SK-MEL-5 (cell line): ENCODE measurements around the gene B3GALT4. TPM values are rescaled to one million over a fixed set of nuclear protein-coding genes. Genes with fewer than 3 reads are reported as not detected.
"Not testable (repeated sequence)": the region's sequence is repeated elsewhere in the genome, so short reads cannot be mapped to it uniquely, and the experiment has no call there.

Source experiments
- DNase-seq: peaks from one replicate; pipeline ENCODE4 v3.0.0-alpha.2; 2016; ENCODE audit warnings: low read depth, low spot score
- in situ Hi-C: cut with HindIII; loops from 2 replicates; pipeline ENCODE4 v1.10.0; 2016; ENCODE audit warnings: low sequenced_read_pairs, high pct_unique_total_duplicates, low pct_unique_long_range_greater_than_20kb
- polyA plus RNA-seq, 2 experiments: library from polyadenylated mRNA; depleted of rRNA; stranded (reverse); fragments of >200 nt; gene quantifications; 2 replicates each; pipeline ENCODE4 v1.2.3, GENCODE V29; 2015
- total RNA-seq: library from RNA; depleted of rRNA; stranded (reverse); fragments of >200 nt; shearing (Covaris generic); gene quantifications from 2 replicates; pipeline ENCODE4 v1.2.3, GENCODE V29; 2014; rRNA removed

The B3GALT4 gene
- 0.83 and 1.0 TPM in 2 replicates for total RNA-seq
- polyA plus RNA-seq (2015; cell fraction: cytosol; rRNA removed) = 0.31 and 2.6 TPM in 2 replicates
- 0.25 TPM in 1 of 2 replicates, not detected in the other for polyA plus RNA-seq (2015; cell fraction: nucleus; rRNA removed)

GRCh38 chr6:33276864-33277662, at the start of gene B3GALT4:
Gene B3GALT4 (plus strand): TSS chr6:33277123. CDS start chr6:33277420, 297 bp downstream.
- in situ Hi-C loops = no loop called here
- peak; percentile 65 for DNase-seq

DNA sequence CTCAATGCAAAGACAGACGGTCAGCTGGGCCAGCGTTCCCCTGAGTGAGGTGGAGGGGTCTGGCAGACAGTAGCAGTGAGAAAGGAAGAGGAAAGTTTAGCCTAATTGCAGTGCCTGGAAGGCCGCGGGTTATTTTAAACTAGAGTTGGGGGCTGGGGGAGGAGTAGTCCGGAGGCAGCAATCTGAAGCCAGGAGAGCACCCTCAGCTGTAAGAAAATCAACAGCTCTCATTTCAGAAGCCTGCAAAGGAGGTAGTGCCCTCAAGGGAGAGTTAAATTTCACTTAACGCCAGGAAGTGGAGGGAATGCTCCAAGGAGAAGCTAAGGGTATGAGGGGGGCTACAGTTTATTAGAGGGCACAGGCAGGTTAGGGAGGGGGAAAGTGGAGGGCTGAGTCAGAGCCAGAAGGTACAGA, 41.7 kb upstream of the B3GALT4 start:
- in situ Hi-C loops = no loop called here
- DNase-seq = no peak

DNA sequence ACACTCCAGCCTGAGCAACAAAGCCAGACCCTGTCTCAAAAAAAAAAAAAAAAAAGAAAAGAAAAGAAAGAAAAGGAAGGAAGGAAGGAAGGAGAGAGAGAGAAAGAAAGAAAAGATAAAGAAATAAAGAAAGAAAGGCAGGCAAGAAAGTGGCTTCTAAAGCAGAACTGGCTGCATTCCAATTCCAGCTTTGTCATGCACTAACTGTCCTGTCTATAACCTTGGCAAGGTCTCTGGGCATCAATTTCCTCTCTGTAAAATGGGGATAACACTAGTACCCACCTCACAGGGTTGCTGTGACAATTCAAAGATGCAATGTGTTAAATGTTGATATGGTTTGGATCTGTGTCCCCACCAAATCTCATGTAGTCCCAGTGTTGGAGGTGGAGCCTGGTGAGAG, 40.6 kb upstream of the B3GALT4 start:
- no peak for DNase-seq
- in situ Hi-C loops = no loop called here

GRCh38 chr6:33236852-33237251, 40.1 kb upstream of the B3GALT4 start:
- DNase-seq = no peak
- in situ Hi-C loops = no loop called here

GRCh38 chr6:33237741-33238140, 39.2 kb upstream of the B3GALT4 start:
- DNase-seq = no peak
- in situ Hi-C loops = no loop called here

DNA sequence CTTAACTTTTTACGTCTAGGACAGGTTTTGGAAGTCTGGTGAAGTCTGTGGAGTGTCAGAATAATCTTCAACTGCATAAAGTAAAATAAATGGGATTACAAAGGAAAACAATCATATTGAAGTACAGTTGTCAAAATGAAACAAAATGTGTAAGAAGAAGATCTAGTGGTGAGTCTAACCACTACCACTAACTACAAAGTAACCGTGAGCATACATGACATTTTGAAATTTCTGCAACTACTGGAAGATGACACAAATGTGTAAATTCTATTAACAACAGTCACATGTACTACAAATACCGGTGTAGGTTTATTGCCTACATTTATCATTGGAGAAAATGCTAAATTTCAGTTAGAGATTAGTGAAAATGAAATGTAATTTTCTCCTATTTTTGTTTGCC, 35.0 kb upstream of the B3GALT4 start:
- no peak for DNase-seq
- in situ Hi-C loops = no loop called here

DNA sequence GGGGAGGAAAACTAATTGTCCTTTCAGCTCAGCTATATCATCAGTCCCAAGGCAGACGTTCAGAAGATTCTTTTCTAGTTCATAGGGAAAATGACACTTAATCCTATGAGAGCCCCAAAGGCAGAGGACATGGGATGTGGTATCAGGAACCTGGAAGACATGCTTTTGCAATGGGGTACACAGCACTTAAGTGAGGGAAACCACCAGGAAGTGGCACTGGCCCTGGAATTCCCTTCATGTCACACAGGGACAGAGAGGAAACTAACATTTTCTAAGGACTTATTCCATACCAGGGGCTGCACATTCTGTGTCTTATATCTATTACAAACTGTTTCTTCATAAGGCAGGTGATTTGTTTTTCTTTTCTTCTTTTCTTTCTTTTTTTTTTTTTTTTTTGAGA, 33.4 kb upstream of the B3GALT4 start:
- no peak for DNase-seq
- in situ Hi-C loops = no loop called here

- peak; percentile 88 for DNase-seq
These were observed 28.8 kb upstream of the B3GALT4 start for GRCh38 chr6:33247977-33248642.

GRCh38 chr6:33248643-33248931, 28.3 kb upstream of the B3GALT4 start:
- no peak for DNase-seq
- in situ Hi-C loops = no loop called here

More at GRCh38 chr6:33247977-33248642, 28.8 kb upstream of the B3GALT4 start:
- in situ Hi-C loops = no loop called here

DNA sequence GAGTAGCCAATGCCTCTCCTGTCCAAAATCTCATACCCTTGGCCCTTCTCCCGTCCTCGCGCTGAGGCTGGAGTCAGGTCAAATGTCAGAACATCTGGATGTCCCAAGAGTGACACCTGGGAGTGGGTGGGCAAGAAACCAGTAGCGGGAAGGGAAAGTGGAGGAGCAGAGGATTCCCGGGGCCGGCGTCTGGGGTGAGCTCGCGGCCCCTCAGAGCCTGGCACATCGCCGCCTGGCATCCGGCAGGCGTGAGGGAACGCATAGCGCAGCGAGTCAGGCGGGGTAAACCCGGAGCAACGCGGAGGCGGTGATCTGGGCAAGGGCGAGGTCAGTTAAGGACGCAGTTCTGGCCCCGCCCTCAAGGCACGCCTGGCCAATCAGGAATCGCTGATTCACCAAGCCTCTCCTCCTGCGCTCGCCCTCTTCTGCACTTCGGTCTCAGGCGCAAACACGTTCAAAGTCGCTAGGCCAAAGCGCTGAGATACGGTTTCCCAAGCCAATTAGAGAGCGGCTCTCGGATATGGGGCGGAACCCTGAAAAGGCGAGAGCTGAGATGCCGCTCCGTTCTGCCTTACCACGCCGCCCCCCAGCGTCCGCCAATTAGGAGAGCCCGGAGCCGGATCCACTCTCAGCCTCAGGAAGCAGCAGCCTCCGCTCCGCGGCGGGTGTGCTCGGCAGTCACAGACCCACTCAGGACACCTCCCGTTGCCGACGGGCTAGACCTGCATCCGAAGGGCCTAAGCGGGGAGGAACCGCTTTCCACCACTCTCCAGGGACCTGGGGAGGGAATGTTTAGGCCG, 27.8 kb upstream of the B3GALT4 start:
- in situ Hi-C loops = no loop called here
- peak; percentile 99 for DNase-seq

- in situ Hi-C loops = no loop called here
- DNase-seq = no peak
These were observed 26.9 kb upstream of the B3GALT4 start for GRCh38 chr6:33249732-33250630.

DNA sequence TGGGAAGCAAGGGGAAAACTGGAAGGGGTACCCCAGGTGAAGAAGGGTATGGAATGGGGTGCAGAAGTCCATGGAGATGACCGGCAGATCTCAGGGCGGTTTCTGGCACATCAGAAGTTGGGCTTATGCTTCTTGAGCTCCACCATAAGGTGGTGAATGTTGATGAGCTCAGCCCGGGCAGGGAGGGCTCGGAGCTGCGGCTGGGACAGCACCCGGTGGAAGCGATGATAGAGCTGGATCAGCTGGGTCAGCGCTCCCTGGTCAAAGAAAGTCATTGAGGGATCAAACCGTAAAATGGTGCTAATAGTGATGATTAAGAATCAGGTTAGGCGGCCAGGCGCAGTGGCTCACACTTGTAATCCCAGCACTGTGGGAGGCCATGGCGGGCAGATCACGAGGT, 26.2 kb upstream of the B3GALT4 start:
- in situ Hi-C loops = no loop called here

DNA sequence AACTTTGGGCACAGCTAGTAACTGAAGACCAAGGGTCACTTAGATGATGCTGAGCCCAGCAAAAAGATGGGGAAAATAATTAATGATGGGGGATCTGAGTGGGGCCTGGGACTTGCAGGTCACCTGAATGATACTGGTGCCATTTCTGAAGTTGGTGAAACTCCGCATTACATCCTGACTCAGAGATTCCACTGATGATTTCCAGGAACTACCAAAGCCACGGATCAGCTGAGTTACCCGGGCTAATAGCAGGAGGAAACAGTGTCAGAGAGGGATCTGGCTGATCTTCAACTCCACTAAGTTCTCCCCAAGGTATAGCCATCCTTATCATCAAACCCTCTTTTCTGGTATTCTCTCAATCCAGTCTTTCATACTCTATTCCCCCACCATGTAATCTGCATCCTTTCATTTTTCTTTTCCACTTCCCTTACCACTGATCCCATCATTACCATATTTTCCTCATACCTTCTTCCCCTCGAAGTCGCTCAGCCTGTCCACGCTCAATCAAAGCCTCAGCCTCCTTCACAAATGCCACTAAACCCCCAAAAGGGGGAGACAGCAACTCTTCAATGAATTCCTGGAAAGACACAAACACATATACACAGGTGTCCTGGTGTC, 25.4 kb upstream of the B3GALT4 start:
- no peak for DNase-seq
- in situ Hi-C loops = no loop called here

More for the DNA sequence above, 26.2 kb upstream of the B3GALT4 start:
- DNase-seq = no peak

DNA sequence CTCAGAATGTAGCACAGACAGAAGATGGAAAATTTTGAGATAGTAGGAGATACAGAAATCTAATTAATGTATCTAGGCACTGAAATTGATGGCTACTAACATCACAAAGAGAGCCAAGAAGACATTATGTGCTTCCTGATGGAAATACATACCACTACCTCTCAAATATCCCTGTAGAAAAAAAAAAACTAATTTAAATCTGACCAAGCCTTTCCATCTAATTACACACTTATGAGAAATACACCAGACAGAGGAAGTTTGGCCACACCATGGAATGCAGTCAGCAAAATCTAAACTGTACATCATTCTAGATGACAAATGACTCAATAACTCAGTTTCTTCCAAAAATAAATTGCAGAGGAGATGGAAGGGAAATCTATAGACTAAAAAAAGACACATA, 24.2 kb upstream of the B3GALT4 start:
- in situ Hi-C loops = no loop called here
- DNase-seq = no peak

- in situ Hi-C loops = no loop called here
- DNase-seq = no peak
These were observed 22.3 kb upstream of the B3GALT4 start for GRCh38 chr6:33254591-33254990.

- no peak for DNase-seq
- in situ Hi-C loops = no loop called here
These were observed 17.9 kb upstream of the B3GALT4 start for GRCh38 chr6:33259032-33259431.

- in situ Hi-C loops, DNase-seq: not testable (repeated sequence)
These were observed 14.4 kb upstream of the B3GALT4 start for GRCh38 chr6:33262490-33262889.
